HG03097 (cell line): Measurements from ENCODE around the gene AGBL3.

Source experiments
- ATAC-seq: cut with Tn5 transposase; IDR thresholded peaks from one replicate; pipeline ENCODE4 v1.9.1; 2021; ENCODE audit not compliant: unreplicated experiment, low FRiP score

The AGBL3 gene

GRCh38 chr7:134986363-134987251, at the start of gene AGBL3:
TSS of gene AGBL3 (plus strand) at chr7:134986508. CDS start at chr7:134987934, 1,426 bp downstream.
- ATAC-seq = peak; percentile 86

DNA sequence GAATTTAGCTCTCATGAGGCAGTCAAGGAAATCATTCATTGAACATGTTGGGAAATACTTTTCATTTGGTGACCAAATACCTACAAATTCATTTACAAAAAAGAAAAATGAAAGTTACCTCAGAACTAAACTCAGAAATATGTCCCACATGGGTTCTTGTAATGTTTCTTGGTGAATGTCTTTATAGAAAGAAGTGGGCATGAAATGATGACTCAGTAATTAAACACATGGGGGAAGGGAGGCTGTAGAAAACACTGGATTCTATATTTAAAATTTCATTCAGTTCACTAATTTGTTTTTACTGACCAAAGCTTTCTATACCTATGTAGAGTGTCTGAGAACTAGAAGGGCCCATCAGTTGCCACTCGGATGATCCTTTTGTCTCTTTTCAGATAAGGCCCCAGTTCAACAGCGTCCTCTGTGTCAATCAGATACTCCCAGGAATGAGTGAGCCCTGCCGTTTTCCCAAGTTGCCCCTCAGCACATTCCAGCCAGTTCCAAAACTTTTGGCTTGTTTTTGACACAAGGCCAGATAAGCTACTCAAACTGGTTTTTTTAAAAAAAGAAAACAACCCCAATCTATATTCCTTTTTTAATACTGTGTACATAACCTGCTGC, 49.3 kb upstream of the AGBL3 start:
- no peak for ATAC-seq

GRCh38 chr7:134938141-134938540, 48.2 kb upstream of the AGBL3 start:
- no peak for ATAC-seq

DNA sequence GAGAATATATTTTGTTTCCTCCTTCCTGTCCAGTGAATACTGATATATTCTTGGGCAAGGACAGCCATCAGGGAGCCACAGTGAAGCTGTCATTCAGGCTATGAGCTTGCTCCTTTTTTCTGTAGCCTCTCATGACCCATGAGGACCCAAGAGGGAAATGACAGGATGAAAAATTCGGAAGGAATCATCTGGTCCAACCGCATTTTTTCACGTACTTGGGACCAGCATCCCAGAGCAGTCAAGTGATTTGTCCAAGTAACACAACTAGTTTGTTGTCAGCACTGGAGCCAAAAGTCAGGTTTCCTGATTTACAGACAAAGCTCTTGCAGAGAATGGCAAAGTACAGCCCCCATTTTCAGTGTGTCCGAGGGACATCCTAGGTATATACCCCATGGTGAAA, 47.2 kb upstream of the AGBL3 start:
- no peak for ATAC-seq

GRCh38 chr7:134940729-134941128, 45.6 kb upstream of the AGBL3 start:
- ATAC-seq = no peak

DNA sequence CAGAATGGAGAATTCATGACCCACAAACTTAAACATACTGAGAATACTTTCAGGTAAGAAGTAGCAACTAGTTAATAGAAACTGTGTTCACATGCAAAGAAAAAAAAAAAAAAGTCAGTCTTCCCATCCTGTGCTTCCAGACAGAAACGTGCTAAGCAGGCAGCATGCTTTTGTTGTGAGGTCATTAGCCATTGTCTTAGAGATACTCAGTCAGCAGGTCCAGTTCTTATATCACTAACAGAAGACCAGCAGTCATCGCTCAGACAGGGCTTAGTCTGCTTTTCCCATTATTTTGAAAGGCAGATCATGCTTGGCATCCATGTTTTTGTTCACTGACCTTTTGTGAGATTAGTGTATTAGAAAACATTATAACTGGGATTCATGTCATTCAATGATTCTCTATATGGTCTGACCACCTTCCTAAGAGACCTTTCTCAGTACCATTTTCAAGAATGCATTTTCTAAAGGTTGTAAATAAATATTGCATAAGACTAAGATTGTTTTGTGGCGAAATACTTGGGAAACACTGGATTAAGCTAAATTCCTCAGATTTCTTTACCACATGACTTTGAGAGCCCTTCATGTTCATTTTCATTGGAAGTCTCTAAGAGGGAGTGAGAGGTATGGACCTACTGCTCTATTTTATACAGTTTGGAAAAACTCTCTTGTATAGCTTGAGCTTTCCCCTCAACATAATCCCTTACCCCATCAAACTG, 45.0 kb upstream of the AGBL3 start:
- no peak for ATAC-seq

GRCh38 chr7:134941952-134942351, 44.4 kb upstream of the AGBL3 start:
- no peak for ATAC-seq

- ATAC-seq = no peak
Observed at GRCh38 chr7:134942690-134943466, 43.4 kb upstream of the AGBL3 start.

GRCh38 chr7:134943785-134944400, 42.4 kb upstream of the AGBL3 start:
- ATAC-seq = no peak

DNA sequence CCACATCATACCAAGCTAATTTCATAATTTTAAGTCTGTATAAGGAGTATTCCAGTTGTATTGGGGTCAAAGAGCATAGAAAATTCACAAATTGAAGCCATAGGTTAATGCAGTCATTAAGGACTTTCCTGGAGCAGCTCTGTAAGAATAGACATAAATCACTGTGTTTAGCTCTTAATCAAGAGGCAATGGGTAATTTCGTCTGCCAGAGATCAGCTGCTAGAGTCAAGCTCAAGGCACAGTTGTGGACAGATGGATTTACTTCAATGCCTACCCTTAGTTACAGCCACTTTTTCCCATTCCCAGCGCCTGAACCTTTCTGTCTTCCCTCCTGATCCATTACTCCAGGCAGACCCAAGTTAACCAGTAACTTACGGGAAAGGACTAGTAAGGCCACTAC, 40.6 kb upstream of the AGBL3 start:
- ATAC-seq = no peak

DNA sequence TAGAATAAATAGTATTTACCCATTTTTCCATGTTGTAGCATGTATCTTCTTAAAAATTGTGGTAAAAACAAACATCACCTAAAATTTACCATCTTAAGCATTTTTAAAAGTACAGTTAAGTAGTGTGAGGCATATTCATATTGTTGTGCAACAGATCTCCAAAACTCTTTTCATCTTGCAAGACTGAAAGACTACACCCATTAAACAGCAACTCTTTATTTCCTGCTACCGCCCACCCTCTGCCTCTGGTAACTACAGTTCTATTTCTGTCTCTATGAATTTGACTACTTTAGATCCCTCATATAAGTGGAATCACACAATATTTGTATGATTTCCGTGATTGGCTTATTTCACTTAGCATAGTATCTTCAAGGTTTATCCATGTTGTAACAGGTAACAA, 40.0 kb upstream of the AGBL3 start:
- no peak for ATAC-seq

GRCh38 chr7:134947329-134947728, 39.0 kb upstream of the AGBL3 start:
- no peak for ATAC-seq

GRCh38 chr7:134947831-134948230, 38.5 kb upstream of the AGBL3 start:
- no peak for ATAC-seq

- no peak for ATAC-seq
Observed at GRCh38 chr7:134948246-134948645, 38.1 kb upstream of the AGBL3 start.

DNA sequence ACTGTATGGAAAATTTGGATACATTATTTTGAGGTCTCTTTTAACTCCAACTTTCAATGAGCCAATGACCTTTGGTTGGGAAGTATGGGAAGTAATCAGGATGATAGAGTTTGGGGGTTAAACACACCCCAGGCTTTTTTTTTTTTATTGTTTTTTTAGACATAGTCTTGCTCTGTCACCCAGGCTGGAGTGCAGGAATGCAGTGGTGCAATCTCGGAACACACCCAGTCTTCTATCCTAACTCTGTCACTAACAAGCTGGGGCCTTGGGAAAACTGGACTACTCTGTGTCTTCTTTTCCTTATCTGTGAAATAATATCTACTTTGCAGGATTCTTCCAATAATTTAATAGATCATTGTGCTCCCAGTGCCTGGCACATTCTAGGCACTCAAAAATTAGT, 37.6 kb upstream of the AGBL3 start:
- no peak for ATAC-seq

GRCh38 chr7:134949171-134949570, 37.1 kb upstream of the AGBL3 start:
- no peak for ATAC-seq

DNA sequence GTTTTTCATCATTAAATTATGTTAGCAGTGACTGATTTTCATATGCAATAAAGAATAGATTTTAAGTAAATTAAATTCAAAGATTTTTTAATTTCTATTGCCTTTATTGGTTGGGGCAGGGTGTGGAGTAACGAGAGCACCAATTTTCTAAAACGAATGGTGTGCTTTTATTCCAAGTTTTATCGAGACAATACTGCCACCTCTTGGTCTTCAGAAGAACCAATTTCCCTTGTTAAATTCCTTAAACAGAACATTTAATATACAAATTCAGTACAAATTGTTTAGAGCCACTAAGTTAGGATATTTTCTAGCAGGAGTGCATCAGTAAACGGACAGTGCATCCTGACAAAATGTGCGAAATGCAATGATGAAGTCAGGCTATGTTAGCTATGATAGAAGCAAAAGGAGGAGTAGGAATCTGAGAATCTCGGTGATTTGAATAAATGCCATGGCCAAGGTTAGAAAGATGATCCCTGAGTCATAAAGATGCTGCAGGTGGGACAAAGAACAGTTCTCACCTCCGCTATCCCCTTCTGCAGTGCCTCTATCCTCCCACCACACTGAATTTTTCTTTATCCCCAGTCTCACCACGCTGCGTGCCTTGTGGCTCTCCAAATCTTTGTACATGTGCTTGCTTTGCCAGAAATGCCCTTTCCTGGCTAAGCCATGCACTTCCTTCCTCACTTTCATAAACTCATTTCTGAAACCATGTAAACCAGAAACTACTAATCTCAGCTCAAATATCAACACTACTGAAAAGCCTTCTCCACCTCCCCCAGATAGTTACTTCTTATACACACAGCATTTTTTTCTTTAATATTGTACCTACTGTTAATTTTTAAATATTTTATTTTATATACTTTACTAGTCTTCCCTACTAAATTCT, 31.9 kb upstream of the AGBL3 start:
- no peak for ATAC-seq

DNA sequence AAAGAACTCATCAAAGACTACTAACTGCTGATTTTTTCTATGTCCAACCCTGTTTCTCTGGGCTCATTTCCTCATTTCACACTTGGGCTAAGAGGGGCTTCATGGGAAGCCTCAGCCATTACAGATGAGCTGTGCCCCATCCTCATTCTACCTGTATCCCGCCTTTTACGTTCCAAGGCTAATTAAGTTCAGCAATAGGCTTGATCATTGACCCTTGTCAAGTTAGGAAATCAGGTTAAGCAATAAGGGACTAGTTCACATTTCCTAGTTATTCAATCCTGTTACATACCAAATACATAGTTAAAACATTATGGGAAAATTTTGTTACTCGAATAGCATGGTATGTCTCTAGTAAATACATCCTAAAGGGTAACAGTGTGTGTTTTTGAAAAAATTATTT, 29.3 kb upstream of the AGBL3 start:
- no peak for ATAC-seq

DNA sequence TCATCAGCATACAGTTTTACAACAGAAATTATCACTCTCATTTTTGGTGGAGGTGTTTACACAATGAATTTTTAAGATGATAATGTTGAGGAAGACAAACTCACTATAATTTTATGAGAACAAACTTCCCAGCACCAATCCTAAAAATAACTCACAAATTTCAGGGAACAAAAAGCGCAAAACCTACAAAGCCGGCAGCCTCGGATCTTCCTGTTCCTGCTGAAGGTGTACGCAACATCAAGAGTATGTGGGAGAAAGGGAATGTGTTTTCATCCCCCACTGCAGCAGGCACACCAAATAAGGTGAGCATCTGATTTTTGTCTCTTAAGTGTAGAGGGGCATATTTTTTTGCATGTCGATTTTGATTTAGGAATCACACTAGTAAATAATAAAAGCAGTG, 26.5 kb upstream of the AGBL3 start:
- ATAC-seq = no peak
